ENCODE measurements around the gene HPCAL4.

- no peak for TF ChIP-seq CTCF (IDR thresholded peaks at IDR 0.05)
- no peak for TF ChIP-seq POLR2A (IDR thresholded peaks at IDR 0.05)
Observed at GRCh38 chr1:39675220-39675619, 16.0 kb downstream of the HPCAL4 start.
